Liver (tissue), 2 donors: ENCODE results near the gene SH2D6.

ENCODE experiments used
- TF ChIP-seq, protein P1 (sequence below): fragments of 150-350 bp; IDR thresholded peaks from 2 replicates; pipeline ENCODE4 v1.5.1; 2017; ENCODE audit warnings: improper control_type of control experiment, low read depth, low read length; ENCODE audit not compliant: missing input control
- TF ChIP-seq, protein P2 (sequence below): IDR thresholded peaks from 2 replicates; pipeline ENCODE4 v1.6.1; 2016; ENCODE audit warnings: antibody characterized with exemption, mild to moderate bottlenecking
- donor health status: healthy.

DNA sequence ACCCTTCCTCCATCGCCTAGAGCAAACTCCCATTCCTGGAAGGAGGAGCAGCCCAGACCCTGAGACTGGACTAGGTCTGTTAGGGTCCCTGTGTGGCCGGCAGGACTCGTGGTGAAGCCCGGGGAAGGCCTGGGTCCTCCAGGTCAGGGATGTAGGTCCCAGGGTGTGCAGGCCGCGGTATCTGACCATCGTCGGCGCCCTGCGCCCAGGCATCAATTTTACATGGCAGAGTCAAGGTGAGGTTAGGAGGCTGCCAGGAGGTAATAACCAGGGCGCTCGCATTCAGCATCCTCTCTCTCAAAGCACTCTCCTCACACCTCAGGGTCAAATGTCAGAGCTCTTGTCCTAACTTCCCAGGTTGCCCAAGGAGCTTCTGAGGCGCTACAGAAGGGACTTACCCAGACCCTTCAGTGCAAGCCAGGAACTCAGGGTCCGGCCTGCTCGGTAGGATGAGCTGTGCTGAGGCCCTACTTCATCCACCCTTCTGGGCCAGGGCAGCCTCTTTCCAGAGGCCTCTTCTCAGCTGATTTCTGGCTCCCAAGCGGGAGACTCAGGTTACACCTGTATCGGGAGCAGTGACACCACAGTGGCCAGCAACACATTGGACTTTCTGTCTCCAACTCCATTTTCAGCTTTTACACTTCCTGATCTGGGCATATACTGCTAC, 628 bp downstream of the SH2D6 start:
- TF ChIP-seq, protein P1, sequence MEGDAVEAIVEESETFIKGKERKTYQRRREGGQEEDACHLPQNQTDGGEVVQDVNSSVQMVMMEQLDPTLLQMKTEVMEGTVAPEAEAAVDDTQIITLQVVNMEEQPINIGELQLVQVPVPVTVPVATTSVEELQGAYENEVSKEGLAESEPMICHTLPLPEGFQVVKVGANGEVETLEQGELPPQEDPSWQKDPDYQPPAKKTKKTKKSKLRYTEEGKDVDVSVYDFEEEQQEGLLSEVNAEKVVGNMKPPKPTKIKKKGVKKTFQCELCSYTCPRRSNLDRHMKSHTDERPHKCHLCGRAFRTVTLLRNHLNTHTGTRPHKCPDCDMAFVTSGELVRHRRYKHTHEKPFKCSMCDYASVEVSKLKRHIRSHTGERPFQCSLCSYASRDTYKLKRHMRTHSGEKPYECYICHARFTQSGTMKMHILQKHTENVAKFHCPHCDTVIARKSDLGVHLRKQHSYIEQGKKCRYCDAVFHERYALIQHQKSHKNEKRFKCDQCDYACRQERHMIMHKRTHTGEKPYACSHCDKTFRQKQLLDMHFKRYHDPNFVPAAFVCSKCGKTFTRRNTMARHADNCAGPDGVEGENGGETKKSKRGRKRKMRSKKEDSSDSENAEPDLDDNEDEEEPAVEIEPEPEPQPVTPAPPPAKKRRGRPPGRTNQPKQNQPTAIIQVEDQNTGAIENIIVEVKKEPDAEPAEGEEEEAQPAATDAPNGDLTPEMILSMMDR, result no peak
- TF ChIP-seq, protein P2, sequence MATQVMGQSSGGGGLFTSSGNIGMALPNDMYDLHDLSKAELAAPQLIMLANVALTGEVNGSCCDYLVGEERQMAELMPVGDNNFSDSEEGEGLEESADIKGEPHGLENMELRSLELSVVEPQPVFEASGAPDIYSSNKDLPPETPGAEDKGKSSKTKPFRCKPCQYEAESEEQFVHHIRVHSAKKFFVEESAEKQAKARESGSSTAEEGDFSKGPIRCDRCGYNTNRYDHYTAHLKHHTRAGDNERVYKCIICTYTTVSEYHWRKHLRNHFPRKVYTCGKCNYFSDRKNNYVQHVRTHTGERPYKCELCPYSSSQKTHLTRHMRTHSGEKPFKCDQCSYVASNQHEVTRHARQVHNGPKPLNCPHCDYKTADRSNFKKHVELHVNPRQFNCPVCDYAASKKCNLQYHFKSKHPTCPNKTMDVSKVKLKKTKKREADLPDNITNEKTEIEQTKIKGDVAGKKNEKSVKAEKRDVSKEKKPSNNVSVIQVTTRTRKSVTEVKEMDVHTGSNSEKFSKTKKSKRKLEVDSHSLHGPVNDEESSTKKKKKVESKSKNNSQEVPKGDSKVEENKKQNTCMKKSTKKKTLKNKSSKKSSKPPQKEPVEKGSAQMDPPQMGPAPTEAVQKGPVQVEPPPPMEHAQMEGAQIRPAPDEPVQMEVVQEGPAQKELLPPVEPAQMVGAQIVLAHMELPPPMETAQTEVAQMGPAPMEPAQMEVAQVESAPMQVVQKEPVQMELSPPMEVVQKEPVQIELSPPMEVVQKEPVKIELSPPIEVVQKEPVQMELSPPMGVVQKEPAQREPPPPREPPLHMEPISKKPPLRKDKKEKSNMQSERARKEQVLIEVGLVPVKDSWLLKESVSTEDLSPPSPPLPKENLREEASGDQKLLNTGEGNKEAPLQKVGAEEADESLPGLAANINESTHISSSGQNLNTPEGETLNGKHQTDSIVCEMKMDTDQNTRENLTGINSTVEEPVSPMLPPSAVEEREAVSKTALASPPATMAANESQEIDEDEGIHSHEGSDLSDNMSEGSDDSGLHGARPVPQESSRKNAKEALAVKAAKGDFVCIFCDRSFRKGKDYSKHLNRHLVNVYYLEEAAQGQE, result no peak
